SK-N-SH (cell line): Measurements from ENCODE around the gene FAM168A. TPM values are rescaled to one million over a fixed set of nuclear protein-coding genes. Genes with fewer than 3 reads are reported as not detected.

Source experiments
- CTCF ChIA-PET: fragments of 300-600, 350-600 bp; formaldehyde crosslinking; extraction: SDS; loops from one replicate; lab custom pipeline; 2021; lab: Yijun Ruan, JAX
- POLR2A ChIA-PET: fragments of 350-600 bp; sonication (Branson Sonifier 250); formaldehyde crosslinking; extraction: SDS; loops from one replicate; lab custom pipeline; 2020; ENCODE audit warnings: antibody characterized with exemption, inconsistent platforms; lab: Yijun Ruan, JAX
- DNase-seq: peaks from one replicate; pipeline ENCODE4 v3.0.0; 2012
- H2AFZ ChIP-seq: fragments of 200-600 bp; sonication (generic); 2 replicates; pipeline ENCODE4 v1.8.1; 2016; ENCODE audit warnings: antibody characterized with exemption, mild to moderate bottlenecking, low read depth
- H3F3A ChIP-seq: fragments of 200-600 bp; sonication (generic); replicated peaks from 2 replicates; pipeline ENCODE3; 2016; ENCODE audit warnings: antibody characterized with exemption, mild to moderate bottlenecking; ENCODE audit not compliant: insufficient read depth
- H3K27ac ChIP-seq, 2 experiments: fragments of 200-500 bp in 1 of 2; fragments of 200-600 bp in 1 of 2; sonication (Bioruptor generic) in 1 of 2; sonication (generic), shearing (Covaris generic) in 1 of 2; 2 replicates each; pipeline versions ENCODE4 v1.5.1 to v1.6.1; 2014 to 2016; ENCODE audit warnings: low read depth in 2 of 2, inconsistent platforms in 1 of 2, low read length in 1 of 2, mild to moderate bottlenecking in 1 of 2, mixed read lengths in 1 of 2
- H3K27me3 ChIP-seq: fragments of 200-600 bp; sonication (generic), shearing (Covaris generic); 2 replicates; pipeline ENCODE4 v1.6.1; 2016; ENCODE audit warnings: mixed run types; ENCODE audit not compliant: insufficient read depth
- H3K36me3 ChIP-seq, 2 experiments: fragments of 200-500 bp in 1 of 2; fragments of 200-600 bp in 1 of 2; sonication (Bioruptor generic) in 1 of 2; sonication (generic) in 1 of 2; replicated peaks in 1 of 2; 2 replicates each; pipeline versions ENCODE3 to v1.5.1; 2014 to 2016; ENCODE audit warnings: low read length in 1 of 2, mild to moderate bottlenecking in 1 of 2; ENCODE audit not compliant: insufficient read depth in 2 of 2, control insufficient read depth in 1 of 2
- H3K4me1 ChIP-seq, 2 experiments: fragments of 200-500 bp in 1 of 2; fragments of 200-600 bp in 1 of 2; sonication (Bioruptor generic) in 1 of 2; sonication (generic), shearing (Covaris generic) in 1 of 2; 2 replicates each; pipeline versions ENCODE4 v1.5.1 to v1.6.1; 2014 to 2016; ENCODE audit warnings: low read depth in 1 of 2, low read length in 1 of 2, mixed run types in 1 of 2; ENCODE audit not compliant: insufficient read depth in 2 of 2, control insufficient read depth in 1 of 2
- H3K4me2 ChIP-seq: fragments of 200-600 bp; sonication (generic), shearing (Covaris generic); 2 replicates; pipeline ENCODE4 v1.6.1; 2017; ENCODE audit warnings: mixed run types
- H3K4me3 ChIP-seq, 2 experiments: fragments of 200-500 bp in 1 of 2; fragments of 200-600 bp in 1 of 2; sonication (Bioruptor generic) in 1 of 2; sonication (generic), shearing (Covaris generic) in 1 of 2; 2 replicates each; pipeline versions ENCODE4 v1.5.1 to v1.8.1; 2014 to 2016; ENCODE audit warnings: low read depth in 2 of 2, inconsistent platforms in 1 of 2, low read length in 1 of 2, mild to moderate bottlenecking in 1 of 2, mixed read lengths in 1 of 2, moderate library complexity in 1 of 2
- H3K79me2 ChIP-seq: fragments of 200-600 bp; sonication (generic); 2 replicates; pipeline ENCODE4 v1.8.1; 2017; ENCODE audit warnings: mild to moderate bottlenecking; ENCODE audit not compliant: insufficient read depth
- H3K9ac ChIP-seq: fragments of 200-600 bp; sonication (generic); 2 replicates; pipeline ENCODE4 v1.6.1; 2017; ENCODE audit warnings: mixed run types
- H3K9me2 ChIP-seq: fragments of 200-600 bp; sonication (generic); 2 replicates; pipeline ENCODE4 v1.6.1; 2017; ENCODE audit warnings: mixed run types
- H3K9me3 ChIP-seq: fragments of 200-600 bp; sonication (generic); 2 replicates; pipeline ENCODE4 v1.6.1; 2017; ENCODE audit warnings: mixed run types, mild to moderate bottlenecking, moderate library complexity
- H4K20me1 ChIP-seq: fragments of 200-600 bp; sonication (generic); 2 replicates; pipeline ENCODE4 v1.6.1; 2017; ENCODE audit warnings: mild to moderate bottlenecking, mixed run types; ENCODE audit not compliant: insufficient read depth
- CTCF ChIP-seq: fragments of 200-600 bp; sonication (generic); IDR thresholded peaks from 2 replicates; pipeline ENCODE4 v1.6.1; 2017; ENCODE audit warnings: antibody characterized with exemption, mild to moderate bottlenecking, moderate library complexity
- EZH2phosphoT487 ChIP-seq: fragments of 200-600 bp; sonication (generic); IDR thresholded peaks from 2 replicates; pipeline ENCODE4 v1.6.1; 2017; ENCODE audit warnings: low read depth, mixed run types, mild to moderate bottlenecking, antibody characterized with exemption, moderate library complexity, borderline replicate concordance
- GABPA ChIP-seq: IDR thresholded peaks from 2 replicates; pipeline ENCODE4 v1.4.0; 2012; ENCODE audit warnings: low read depth, mild to moderate bottlenecking
- GATA2 ChIP-seq: sonication (generic); formaldehyde crosslinking; IDR thresholded peaks from 2 replicates; pipeline ENCODE4 v1.5.0; 2020; ENCODE audit warnings: mild to moderate bottlenecking, missing genetic modification reagents
- IRF3 ChIP-seq: fragments of 150-350 bp; IDR thresholded peaks from 2 replicates; pipeline ENCODE4 v1.6.1; 2016; ENCODE audit warnings: mild to moderate bottlenecking, low read depth, low read length
- MAX ChIP-seq: IDR thresholded peaks from 2 replicates; pipeline ENCODE4 v1.4.0; 2012; ENCODE audit warnings: low read depth
- MEF2A ChIP-seq: IDR thresholded peaks from 2 replicates; pipeline ENCODE4 v1.4.0; 2012; ENCODE audit warnings: low read depth, borderline replicate concordance
- MXI1 ChIP-seq: IDR thresholded peaks from 2 replicates; pipeline ENCODE4 v1.6.1; 2012; ENCODE audit warnings: mild to moderate bottlenecking, low read depth, low read length, improper control_type of control experiment
- NFIC ChIP-seq: IDR thresholded peaks from 2 replicates; pipeline ENCODE4 v1.4.0; 2012; ENCODE audit warnings: borderline replicate concordance
- POLR2AphosphoS5 ChIP-seq: IDR thresholded peaks from 2 replicates; pipeline ENCODE4 v1.6.1; 2012; ENCODE audit warnings: low read depth, low read length
- RAD21 ChIP-seq: IDR thresholded peaks from 2 replicates; pipeline ENCODE4 v1.6.1; 2012; ENCODE audit warnings: mild to moderate bottlenecking, low read length
- REST ChIP-seq: IDR thresholded peaks from 2 replicates; pipeline ENCODE4 v1.6.1; 2012; ENCODE audit warnings: mild to moderate bottlenecking, low read depth, low read length, moderate library complexity
- RFX5 ChIP-seq: IDR thresholded peaks from 2 replicates; pipeline ENCODE4 v1.6.1; 2012; ENCODE audit warnings: mild to moderate bottlenecking, improper control_type of control experiment, low read length
- SIN3A ChIP-seq: IDR thresholded peaks from 2 replicates; pipeline ENCODE4 v1.6.1; 2012; ENCODE audit warnings: low read depth, mild to moderate bottlenecking, low read length, moderate library complexity, borderline replicate concordance
- SMC3 ChIP-seq: IDR thresholded peaks from 2 replicates; pipeline ENCODE4 v1.6.1; 2012; ENCODE audit warnings: low read depth, low read length, improper control_type of control experiment
- TCF12 ChIP-seq: IDR thresholded peaks from 2 replicates; pipeline ENCODE4 v1.4.0; 2012
- TEAD4 ChIP-seq: IDR thresholded peaks from 2 replicates; pipeline ENCODE4 v1.4.0; 2012; ENCODE audit warnings: mild to moderate bottlenecking, borderline replicate concordance; ENCODE audit not compliant: insufficient read depth
- USF1 ChIP-seq: IDR thresholded peaks from 2 replicates; pipeline ENCODE4 v1.4.0; 2012; ENCODE audit warnings: low read depth, borderline replicate concordance
- YY1 ChIP-seq: IDR thresholded peaks from 2 replicates; pipeline ENCODE4 v1.4.0; 2012; ENCODE audit warnings: low read depth, mild to moderate bottlenecking
- WGBS: methylation state at CpG from one replicate; pipeline ENCODE4 v1.1.6; 2017; ENCODE audit warnings: low lambda C conversion rate; 5-methylcytosine and 5-hydroxymethylcytosine counted together
- polyA plus RNA-seq, 3 experiments: library from polyadenylated mRNA; depleted of rRNA; stranded (reverse); fragments of >200 nt; gene quantifications; 2 replicates each; pipeline ENCODE4 v1.2.3, GENCODE V29; 2012

FAM168A gene
- polyA plus RNA-seq, 1 of the 3 experiments (the other 2 are of a cell fraction) = 17.8 TPM

GRCh38 chr11:73637012-73637411 is 39.1 kb upstream of the FAM168A start:
- H3K27ac ChIP-seq = no peak overlapping the region
- no peaks in the 10 kb centered on the region for H4K20me1 ChIP-seq
- H2AFZ ChIP-seq = peak overlapping the region; percentile 81
- WGBS = 38% methylated on average over 1 of the region's 1 CpG
- no peaks in the 10 kb centered on the region for H3K79me2 ChIP-seq
- no peak overlapping the region for H3K9ac ChIP-seq
- H3F3A ChIP-seq = no peaks in the 10 kb centered on the region
- no peaks in the 10 kb centered on the region for H3K27me3 ChIP-seq
- POLR2A ChIA-PET = interaction anchor here (0.6 kb wide), 1 partner anchor 14 kb away, joined by 3 read pairs; no protein-coding TSS in a partner anchor
- H3K9me3 ChIP-seq = no peaks in the 10 kb centered on the region
- no peaks in the 10 kb centered on the region for H3K9me2 ChIP-seq
- CTCF ChIA-PET = interaction anchor here (1.1 to 3.5 kb wide), 3 partner anchors 10 to 234 kb away, joined by 3 to 12 read pairs (median 3); no protein-coding TSS in a partner anchor
- H3K4me1 ChIP-seq = no peaks in the 10 kb centered on the region
- TF ChIP-seq EZH2phosphoT487 = no peak
- TF ChIP-seq SMC3 = no peak
- TF ChIP-seq YY1 = peak; percentile 72; the same call in 1 of the 2 replicates
- no peaks in the 10 kb centered on the region for H3K36me3 ChIP-seq
- H3K4me3 ChIP-seq = no peak overlapping the region
- H3K4me2 ChIP-seq = no peak overlapping the region
- no peak for DNase-seq

GRCh38 chr11:73636249-73636648 is 38.3 kb upstream of the FAM168A start:
- Histone ChIP-seq H2AFZ (no peak overlapping the region), H3K36me3 (no peaks in the 10 kb centered on the region), H3K27ac (no peak overlapping the region), H3K4me1 (no peaks in the 10 kb centered on the region), H3K9ac (no peak overlapping the region), H3K9me2 (no peaks in the 10 kb centered on the region), H3K4me3 (no peak overlapping the region), H3F3A (no peaks in the 10 kb centered on the region), H3K9me3 (no peaks in the 10 kb centered on the region), H4K20me1 (no peaks in the 10 kb centered on the region), H3K27me3 (no peaks in the 10 kb centered on the region)
- CTCF ChIA-PET = interaction anchor here (1.1 to 3.5 kb wide), 4 partner anchors 10 to 233 kb away, joined by 3 to 12 read pairs (median 4); no protein-coding TSS in a partner anchor
- WGBS = 82% methylated on average over 5 of the region's 5 CpGs
- TF ChIP-seq MXI1 (no peak), TEAD4 (no peak), MEF2A (no peak), NFIC (no peak), TCF12 (no peak), GABPA (no peak), CTCF (no peak), RFX5 (no peak), USF1 (no peak), MAX (no peak), POLR2AphosphoS5 (no peak), GATA2 (CRISPR knock-in tag) (no peak), RAD21 (no peak), IRF3 (no peak), SIN3A (no peak), REST (no peak)
- TF ChIP-seq, all 33 proteins: peak for 0
- POLR2A ChIA-PET = interaction anchor here (0.6 kb wide), 1 partner anchor 15 kb away, joined by 3 read pairs; no protein-coding TSS in a partner anchor
- Histone ChIP-seq H3K79me2 (no peaks in the 10 kb centered on the region), H3K4me2 (no peak overlapping the region)
- no peak for DNase-seq
